GM23248 (cell line): ENCODE results near the gene DBI. TPM values are rescaled to one million over a fixed set of nuclear protein-coding genes. Genes with fewer than 3 reads are reported as not detected.

ENCODE experiments used
- DNase-seq: peaks from one replicate; pipeline ENCODE4 v3.0.0-alpha.2; 2015
- H2AFZ ChIP-seq: fragments of 200-600 bp; sonication (generic); 2 replicates; pipeline ENCODE4 v1.6.1; 2016; ENCODE audit warnings: antibody characterized with exemption
- H3F3A ChIP-seq: fragments of 200-600 bp; sonication (generic); 2 replicates; pipeline ENCODE4 v1.6.1; 2016; ENCODE audit warnings: mild to moderate bottlenecking, antibody characterized with exemption, mixed run types; ENCODE audit not compliant: insufficient read depth
- H3K27ac ChIP-seq: fragments of 200-600 bp; sonication (generic); 2 replicates; pipeline ENCODE4 v1.5.1; 2016; ENCODE audit warnings: mild to moderate bottlenecking
- H3K27me3 ChIP-seq: fragments of 200-600 bp; sonication (generic); replicated peaks from 2 replicates; pipeline ENCODE4 v1.6.1; 2016; ENCODE audit warnings: mild to moderate bottlenecking; ENCODE audit not compliant: insufficient read depth
- H3K36me3 ChIP-seq: fragments of 200-600 bp; sonication (generic); 2 replicates; pipeline ENCODE4 v1.6.1; 2016; ENCODE audit warnings: low read depth, mild to moderate bottlenecking
- H3K4me1 ChIP-seq: fragments of 200-600 bp; sonication (generic); 2 replicates; pipeline ENCODE4 v1.6.1; 2016; ENCODE audit warnings: mild to moderate bottlenecking; ENCODE audit not compliant: insufficient read depth
- H3K4me2 ChIP-seq: fragments of 200-600 bp; sonication (generic); one replicate; pipeline ENCODE4 v1.6.1; 2016; ENCODE audit warnings: mild to moderate bottlenecking; ENCODE audit not compliant: unreplicated experiment
- H3K4me3 ChIP-seq: fragments of 200-600 bp; sonication (generic); 2 replicates; pipeline ENCODE4 v1.5.1; 2016; ENCODE audit warnings: mild to moderate bottlenecking
- H3K79me2 ChIP-seq: fragments of 200-600 bp; sonication (generic); 2 replicates; pipeline ENCODE4 v1.6.1; 2016; ENCODE audit warnings: mild to moderate bottlenecking; ENCODE audit not compliant: insufficient read depth
- H3K9ac ChIP-seq: fragments of 200-600 bp; sonication (generic); 2 replicates; pipeline ENCODE4 v1.6.1; 2016; ENCODE audit warnings: mild to moderate bottlenecking
- H3K9me2 ChIP-seq: fragments of 200-600 bp; sonication (generic); 2 replicates; pipeline ENCODE4 v1.6.1; 2016; ENCODE audit warnings: mixed run types, mild to moderate bottlenecking, moderate library complexity; ENCODE audit not compliant: insufficient read depth
- H3K9me3 ChIP-seq: fragments of 200-600 bp; sonication (generic); one replicate; pipeline ENCODE4 v1.6.1; 2017; ENCODE audit warnings: low read depth
- H4K20me1 ChIP-seq: fragments of 200-600 bp; sonication (generic); 2 replicates; pipeline ENCODE4 v1.6.0; 2016; ENCODE audit not compliant: insufficient read depth
- EZH2 ChIP-seq: fragments of 200-600 bp; sonication (generic); IDR thresholded peaks from 2 replicates; pipeline ENCODE4 v1.6.1; 2018; ENCODE audit warnings: antibody characterized with exemption, mild to moderate bottlenecking; ENCODE audit not compliant: insufficient read depth, poor library complexity, severe bottlenecking
- EZH2phosphoT487 ChIP-seq: fragments of 200-600 bp; sonication (generic); IDR thresholded peaks from 2 replicates; pipeline ENCODE4 v1.6.1; 2018; ENCODE audit warnings: antibody characterized with exemption, moderate library complexity, mild to moderate bottlenecking, low read depth; ENCODE audit not compliant: insufficient read depth
- WGBS, 2 experiments: methylation state at CpG; one replicate each; pipeline ENCODE4 v1.1.6; 2015 to 2017; ENCODE audit warnings: low lambda C conversion rate in 2 of 2, low coverage in 1 of 2; ENCODE audit errors: missing lambda C conversion rate in 2 of 2; 5-methylcytosine and 5-hydroxymethylcytosine counted together
- in situ Hi-C: fragments of 300-500 bp; cut with MboI; formaldehyde crosslinking; loops from 2 replicates; pipeline ENCODE4 v1.15.0; 2020
- polyA plus RNA-seq: library from polyadenylated mRNA; unstranded; fragments of >200 nt; fragmentation: Nextera tagmentation; extraction: Ambion mirVana; gene quantifications from 2 replicates; pipeline ENCODE4 v1.2.1, GENCODE V29; 2016
- total RNA-seq: library from RNA; depleted of rRNA; stranded (reverse); fragments of >200 nt; shearing (Covaris generic); gene quantifications from 2 replicates; pipeline ENCODE4 v1.2.3, GENCODE V29; 2014

Gene DBI
- total and polyA plus RNA-seq, 2 experiments from 2014 or later = 41.6 to 199 TPM

- Histone ChIP-seq H3K27me3 (no peaks in the 10 kb centered on the region), H3K9me2 (no peaks in the 10 kb centered on the region), H3K4me2 (no peak overlapping the region), H3F3A (no peaks in the 10 kb centered on the region), H3K9me3 (no peaks in the 10 kb centered on the region), H3K79me2 (peaks cover 6% of the 10 kb centered on the region), H2AFZ (no peak overlapping the region), H4K20me1 (no peaks in the 10 kb centered on the region), H3K9ac (no peak overlapping the region), H3K4me3 (no peak overlapping the region), H3K36me3 (no peaks in the 10 kb centered on the region), H3K4me1 (no peaks in the 10 kb centered on the region), H3K27ac (no peak overlapping the region)
- DNase-seq = no peak
- in situ Hi-C loops = no loop called here
- TF ChIP-seq EZH2phosphoT487 = no peak
- TF ChIP-seq EZH2 = no peak
- WGBS, 2 experiments = 96 to 98% methylated on average over 6 of the region's 6 CpGs
These were observed 7.0 kb upstream of the DBI start for GRCh38 chr2:119359774-119360173.

GRCh38 chr2:119360423-119360966 is 6.3 kb upstream of the DBI start:
- no peak overlapping the region for H2AFZ ChIP-seq
- no peaks in the 10 kb centered on the region for H3F3A ChIP-seq
- H3K79me2 ChIP-seq = peaks cover 13% of the 10 kb centered on the region
- H3K36me3 ChIP-seq = no peaks in the 10 kb centered on the region
- H3K9ac ChIP-seq = no peak overlapping the region
- peaks cover 2% of the 10 kb centered on the region for H3K4me1 ChIP-seq
- H3K9me2 ChIP-seq = no peaks in the 10 kb centered on the region
- H3K4me2 ChIP-seq = no peak overlapping the region
- H3K27ac ChIP-seq = no peak overlapping the region
- H3K27me3 ChIP-seq = no peaks in the 10 kb centered on the region
- H4K20me1 ChIP-seq = no peaks in the 10 kb centered on the region
- H3K4me3 ChIP-seq = no peak overlapping the region
- in situ Hi-C loops = no loop called here
- TF ChIP-seq EZH2phosphoT487 = no peak
- WGBS, 2 experiments = 91 to 99% methylated on average over 2 of the region's 2 CpGs
- DNase-seq = no peak
- H3K9me3 ChIP-seq = no peaks in the 10 kb centered on the region

- in situ Hi-C loops = no loop called here
- H3F3A ChIP-seq = no peaks in the 10 kb centered on the region
- H3K79me2 ChIP-seq = peaks cover 36% of the 10 kb centered on the region
These were observed 2.0 kb upstream of the DBI start for GRCh38 chr2:119364798-119365197.

GRCh38 chr2:119365436-119365835 is 1.3 kb upstream of the DBI start:
- peaks cover 8% of the 10 kb centered on the region for H3K4me1 ChIP-seq
- WGBS, 2 experiments = 39 to 41% methylated on average over 6 of the region's 6 CpGs
- H3K9ac ChIP-seq = peak overlapping the region; percentile 80; the same call in 1 of the 2 replicates
- H4K20me1 ChIP-seq = no peaks in the 10 kb centered on the region
- H3K27ac ChIP-seq = no peak overlapping the region
- H3F3A ChIP-seq = no peaks in the 10 kb centered on the region
- H3K4me2 ChIP-seq = peak overlapping the region; percentile 93
- no peaks in the 10 kb centered on the region for H3K9me2 ChIP-seq
- H3K27me3 ChIP-seq = no peaks in the 10 kb centered on the region
- peak overlapping the region; percentile 90 for H3K4me3 ChIP-seq
- DNase-seq = no peak
- H3K9me3 ChIP-seq = no peaks in the 10 kb centered on the region
- in situ Hi-C loops = no loop called here
- peak overlapping the region; percentile 97 for H2AFZ ChIP-seq
- TF ChIP-seq EZH2phosphoT487 (no peak), EZH2 (no peak)
- H3K36me3 ChIP-seq = no peaks in the 10 kb centered on the region
- H3K79me2 ChIP-seq = peaks cover 36% of the 10 kb centered on the region

More at GRCh38 chr2:119364798-119365197, 2.0 kb upstream of the DBI start:
- H3K9me2 ChIP-seq = no peaks in the 10 kb centered on the region
- H3K4me2 ChIP-seq = no peak overlapping the region
- H3K4me1 ChIP-seq = peaks cover 8% of the 10 kb centered on the region
- H3K36me3 ChIP-seq = no peaks in the 10 kb centered on the region
- H3K27ac ChIP-seq = no peak overlapping the region
- H3K9me3 ChIP-seq = no peaks in the 10 kb centered on the region
- no peak overlapping the region for H3K9ac ChIP-seq
- DNase-seq = no peak
- no peak for TF ChIP-seq EZH2phosphoT487
- no peak for TF ChIP-seq EZH2
- no peaks in the 10 kb centered on the region for H3K27me3 ChIP-seq
- no peak overlapping the region for H3K4me3 ChIP-seq
- 88 to 94% methylated on average over 6 of the region's 6 CpGs for WGBS, 2 experiments
- no peaks in the 10 kb centered on the region for H4K20me1 ChIP-seq
- H2AFZ ChIP-seq = no peak overlapping the region
